HCT116 (cell line): Measurements from ENCODE around the gene RHOB. TPM values are rescaled to one million over a fixed set of nuclear protein-coding genes. Genes with fewer than 3 reads are reported as not detected.

Experiments used
- ATAC-seq: fragments of 200-7000 bp; cut with Tn5 transposase; 2 replicates; pipeline ENCODE4 v1.9.1; 2020; ENCODE audit warnings: mild to moderate bottlenecking, moderate library complexity
- BruUV-seq: library from RNA; stranded (reverse); fragments of 400-500 nt; replicated peaks from 2 replicates; lab custom pipeline; 2021; lab: Mats Ljungman, UMichigan
- CTCF ChIA-PET: fragments of 300-600 bp; sonication (Branson Sonifier 250); formaldehyde crosslinking; loops from one replicate; lab custom pipeline; 2021; ENCODE audit warnings: antibody characterized with exemption; lab: Charles Lee
- POLR2A ChIA-PET: fragments of 300-600, 350-600 bp; sonication (Branson Sonifier 250); formaldehyde crosslinking; loops from one replicate; lab custom pipeline; 2021; ENCODE audit warnings: antibody characterized with exemption; lab: Charles Lee
- RAD21 ChIA-PET, 2 experiments: fragments of 300-600 bp; sonication (Branson Sonifier 250); formaldehyde crosslinking; loops; one replicate each; lab custom pipeline; 2023; ENCODE audit warnings: low total read pairs in 2 of 2; ENCODE audit not compliant: uncharacterized antibody in 2 of 2, unreplicated experiment in 2 of 2, low non-redundant PET in 1 of 2; lab: Charles Lee
- DNase-seq: peaks from one replicate; pipeline ENCODE4 v3.0.0-alpha.2; 2010; ENCODE audit warnings: low read depth, low spot score
- H2AFZ ChIP-seq: fragments of 200-600 bp; shearing (Covaris generic), sonication (generic); 2 replicates; pipeline ENCODE4 v1.6.1; 2017; ENCODE audit warnings: low read depth, mixed run types, mixed read lengths, antibody characterized with exemption, low read length; ENCODE audit not compliant: poor library complexity, severe bottlenecking
- H3K27ac ChIP-seq: 2 replicates; pipeline ENCODE4 v1.5.1; 2012; ENCODE audit warnings: low read depth, low read length
- H3K27me3 ChIP-seq: fragments of 200-600 bp; sonication (generic); 2 replicates; pipeline ENCODE4 v1.6.1; 2016; ENCODE audit warnings: mixed run types, low read length, mixed read lengths; ENCODE audit not compliant: insufficient read depth
- H3K36me3 ChIP-seq, 2 experiments: fragments of 200-500 bp in 1 of 2; fragments of 200-600 bp in 1 of 2; sonication (Bioruptor generic) in 1 of 2; sonication (generic) in 1 of 2; 2 replicates each; pipeline versions ENCODE4 v1.5.1 to v1.6.1; 2014 to 2016; ENCODE audit warnings: low read length in 2 of 2, inconsistent platforms in 1 of 2, mixed read lengths in 1 of 2, mixed run types in 1 of 2; ENCODE audit not compliant: insufficient read depth in 2 of 2, control insufficient read depth in 1 of 2
- H3K4me1 ChIP-seq, 2 experiments: fragments of 200-600 bp in 1 of 2; sonication (generic) in 1 of 2; 2 replicates each; pipeline versions ENCODE4 v1.5.1 to v1.6.1; 2012 to 2017; ENCODE audit warnings: low read length in 2 of 2, inconsistent platforms in 1 of 2, mild to moderate bottlenecking in 1 of 2, mixed read lengths in 1 of 2, mixed run types in 1 of 2, moderate library complexity in 1 of 2; ENCODE audit not compliant: insufficient read depth in 2 of 2, control insufficient read depth in 1 of 2
- H3K4me2 ChIP-seq: fragments of 200-600 bp; sonication (generic); 2 replicates; pipeline ENCODE4 v1.6.1; 2017; ENCODE audit warnings: mixed run types, low read length, mixed read lengths
- H3K4me3 ChIP-seq, 2 experiments: fragments of 200-600 bp in 1 of 2; sonication (generic) in 1 of 2; replicated peaks in 1 of 2; 2 replicates each; pipeline ENCODE4 v1.5.1; 2011 to 2016; ENCODE audit warnings: low read length in 2 of 2, control low read depth in 1 of 2, low read depth in 1 of 2, mild to moderate bottlenecking in 1 of 2, mixed read lengths in 1 of 2, mixed run types in 1 of 2
- H3K79me2 ChIP-seq: fragments of 200-600 bp; sonication (generic); 2 replicates; pipeline ENCODE4 v1.6.1; 2017; ENCODE audit warnings: mild to moderate bottlenecking, mixed run types, low read length, moderate library complexity, mixed read lengths; ENCODE audit not compliant: insufficient read depth
- H3K9ac ChIP-seq: fragments of 200-600 bp; sonication (generic); 2 replicates; pipeline ENCODE4 v1.6.1; 2016; ENCODE audit warnings: low read length, mixed read lengths
- H3K9me2 ChIP-seq: fragments of 200-600 bp; sonication (generic), shearing (Covaris generic); 2 replicates; pipeline ENCODE4 v1.6.1; 2017; ENCODE audit warnings: mixed run types, mild to moderate bottlenecking, moderate library complexity; ENCODE audit not compliant: insufficient read depth
- H3K9me3 ChIP-seq, 2 experiments: fragments of 200-500 bp in 1 of 2; fragments of 200-600 bp in 1 of 2; sonication (Bioruptor generic) in 1 of 2; sonication (generic) in 1 of 2; 2 replicates each; pipeline ENCODE4 v1.6.1; 2014 to 2017; ENCODE audit warnings: low read length in 2 of 2, mixed read lengths in 2 of 2, inconsistent platforms in 1 of 2, low read depth in 1 of 2, mild to moderate bottlenecking in 1 of 2, mixed run types in 1 of 2, moderate library complexity in 1 of 2; ENCODE audit not compliant: control insufficient read depth in 1 of 2, insufficient read depth in 1 of 2
- H4K20me1 ChIP-seq: fragments of 200-600 bp; sonication (generic), shearing (Covaris generic); 2 replicates; pipeline ENCODE4 v1.6.1; 2017; ENCODE audit warnings: mixed run types, mild to moderate bottlenecking, moderate library complexity; ENCODE audit not compliant: insufficient read depth
- CBX3 ChIP-seq: IDR thresholded peaks from 2 replicates; pipeline ENCODE4 v1.6.1; 2012; ENCODE audit warnings: low read depth
- CEBPB ChIP-seq: IDR thresholded peaks from 2 replicates; pipeline ENCODE4 v1.6.1; 2012; ENCODE audit warnings: low read depth
- EGR1 ChIP-seq: IDR thresholded peaks from 2 replicates; pipeline ENCODE4 v1.6.1; 2012; ENCODE audit warnings: low read depth
- ELF1 ChIP-seq: IDR thresholded peaks from 2 replicates; pipeline ENCODE4 v1.6.1; 2012; ENCODE audit warnings: low read depth, borderline replicate concordance
- EZH2 ChIP-seq: fragments of 200-600 bp; sonication (generic); IDR thresholded peaks from 2 replicates; pipeline ENCODE4 v1.6.1; 2017; ENCODE audit warnings: antibody characterized with exemption, mixed run types
- EZH2phosphoT487 ChIP-seq: fragments of 200-600 bp; IDR thresholded peaks from 2 replicates; pipeline ENCODE4 v1.6.1; 2018; ENCODE audit warnings: antibody characterized with exemption, borderline replicate concordance
- JUND ChIP-seq: IDR thresholded peaks from 2 replicates; pipeline ENCODE4 v1.6.1; 2012
- POLR2A ChIP-seq: IDR thresholded peaks from 2 replicates; pipeline ENCODE4 v1.7.0; 2011; ENCODE audit warnings: borderline replicate concordance; ENCODE audit not compliant: insufficient read depth, insufficient read length; ENCODE audit errors: extremely low read depth
- POLR2AphosphoS5 ChIP-seq: IDR thresholded peaks from 2 replicates; pipeline ENCODE4 v1.6.1; 2011; ENCODE audit warnings: mild to moderate bottlenecking, low read depth, low read length, moderate library complexity
- RAD21 ChIP-seq: IDR thresholded peaks from 2 replicates; pipeline ENCODE4 v1.6.1; 2012; ENCODE audit warnings: low read depth, mild to moderate bottlenecking
- SIN3A ChIP-seq: IDR thresholded peaks from 2 replicates; pipeline ENCODE4 v1.6.1; 2012; ENCODE audit warnings: low read depth
- SP1 ChIP-seq: IDR thresholded peaks from 2 replicates; pipeline ENCODE4 v1.6.1; 2012; ENCODE audit warnings: low read depth
- ZFX ChIP-seq: fragments of 450-650 bp; IDR thresholded peaks from 2 replicates; pipeline ENCODE4 v1.6.1; 2017
- ZNF274 ChIP-seq: fragments of 200-500 bp; sonication (Bioruptor generic); IDR thresholded peaks from 2 replicates; pipeline ENCODE4 v1.6.1; 2014; ENCODE audit warnings: mild to moderate bottlenecking, low read depth, low read length, inconsistent platforms
- intact Hi-C: fragments of 100-400 bp; cut with micrococcal nuclease; formaldehyde crosslinking; loops from 2 replicates; pipeline ENCODE4 v1.10.0; 2022
- total RNA-seq: library from RNA; stranded (reverse); gene quantifications from one replicate; pipeline ENCODE4 v1.2.1, GENCODE V29; 2021; ENCODE audit not compliant: unreplicated experiment
- TF ChIP-seq, protein P1 (sequence below): IDR thresholded peaks from 2 replicates; pipeline ENCODE4 v1.6.1; 2012; ENCODE audit warnings: low read depth
- TF ChIP-seq, protein P2 (sequence below): IDR thresholded peaks from 2 replicates; pipeline ENCODE4 v1.6.1; 2012

The RHOB gene
- total RNA-seq, 1 experiment from 2014 or later: 72.9 TPM

DNA sequence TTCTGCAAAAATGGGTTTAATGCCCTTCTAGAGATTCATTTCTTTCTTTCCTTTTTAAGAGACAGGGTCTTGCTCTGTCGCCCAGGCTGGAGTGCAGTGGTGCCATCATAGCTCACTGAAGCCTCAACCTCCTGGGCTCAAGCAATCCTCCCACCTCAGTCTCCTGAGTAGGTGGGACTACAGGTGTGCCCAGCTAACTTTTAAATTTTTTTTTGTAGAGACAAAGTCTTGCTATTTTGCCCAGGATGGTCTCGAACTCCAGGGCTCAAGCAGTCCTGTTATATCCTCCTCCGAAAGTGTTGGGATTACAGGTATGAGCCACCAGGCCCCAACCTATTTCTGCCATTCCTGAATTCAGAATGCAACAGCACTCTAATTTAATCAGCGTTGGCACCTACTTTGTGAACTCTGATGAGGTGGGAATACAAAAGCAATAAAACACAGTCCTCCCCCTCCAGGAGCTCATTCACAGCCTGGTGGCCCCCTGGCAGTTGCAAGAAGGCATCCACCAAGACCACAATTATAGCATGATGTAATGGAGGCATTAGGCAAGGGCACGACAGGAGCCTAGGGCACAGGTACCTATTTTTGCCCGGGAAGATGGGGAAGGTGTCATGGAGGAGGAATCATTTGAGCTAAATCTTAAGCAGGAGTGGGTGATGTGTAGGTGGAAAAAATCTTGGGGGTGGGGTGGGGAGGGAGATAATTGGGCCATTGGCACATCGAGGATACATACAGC lies 5.1 kb downstream of the RHOB start:
- Histone ChIP-seq H3K4me2 (no peak overlapping the region), H3K9me3 (no peaks in the 10 kb centered on the region), H2AFZ (no peak overlapping the region), H3K4me3 (no peak overlapping the region), H3K36me3 (peaks cover 2 to 6% of the 10 kb centered on the region in 2 experiments; a peak in 1 of 4 replicates), H4K20me1 (no peaks in the 10 kb centered on the region), H3K4me1 (peaks cover 24 to 33% of the 10 kb centered on the region in 2 experiments), H3K79me2 (peaks cover 20% of the 10 kb centered on the region), H3K27ac (no peak overlapping the region), H3K9ac (no peak overlapping the region), H3K27me3 (no peaks in the 10 kb centered on the region), H3K9me2 (no peaks in the 10 kb centered on the region)
- DNase-seq (no peak), ATAC-seq (no peak)
- ChIA-PET POLR2A (interaction anchor here (0.9 to 1.5 kb wide), 2 partner anchors 8 to 10 kb away, joined by 3 read pairs; no protein-coding TSS in a partner anchor), RAD21 (no interaction called here), CTCF (interaction anchor here (1.0 to 2.4 kb wide), 6 partner anchors 56 to 191 kb away, joined by 3 to 6 read pairs (median 5); no protein-coding TSS in a partner anchor)
- no TSS peak for BruUV-seq
- intact Hi-C loops: no loop called here
- no peak for TF ChIP-seq JUND
- no peak for TF ChIP-seq EGR1
- no peak for TF ChIP-seq CEBPB
- TF ChIP-seq, protein P1, sequence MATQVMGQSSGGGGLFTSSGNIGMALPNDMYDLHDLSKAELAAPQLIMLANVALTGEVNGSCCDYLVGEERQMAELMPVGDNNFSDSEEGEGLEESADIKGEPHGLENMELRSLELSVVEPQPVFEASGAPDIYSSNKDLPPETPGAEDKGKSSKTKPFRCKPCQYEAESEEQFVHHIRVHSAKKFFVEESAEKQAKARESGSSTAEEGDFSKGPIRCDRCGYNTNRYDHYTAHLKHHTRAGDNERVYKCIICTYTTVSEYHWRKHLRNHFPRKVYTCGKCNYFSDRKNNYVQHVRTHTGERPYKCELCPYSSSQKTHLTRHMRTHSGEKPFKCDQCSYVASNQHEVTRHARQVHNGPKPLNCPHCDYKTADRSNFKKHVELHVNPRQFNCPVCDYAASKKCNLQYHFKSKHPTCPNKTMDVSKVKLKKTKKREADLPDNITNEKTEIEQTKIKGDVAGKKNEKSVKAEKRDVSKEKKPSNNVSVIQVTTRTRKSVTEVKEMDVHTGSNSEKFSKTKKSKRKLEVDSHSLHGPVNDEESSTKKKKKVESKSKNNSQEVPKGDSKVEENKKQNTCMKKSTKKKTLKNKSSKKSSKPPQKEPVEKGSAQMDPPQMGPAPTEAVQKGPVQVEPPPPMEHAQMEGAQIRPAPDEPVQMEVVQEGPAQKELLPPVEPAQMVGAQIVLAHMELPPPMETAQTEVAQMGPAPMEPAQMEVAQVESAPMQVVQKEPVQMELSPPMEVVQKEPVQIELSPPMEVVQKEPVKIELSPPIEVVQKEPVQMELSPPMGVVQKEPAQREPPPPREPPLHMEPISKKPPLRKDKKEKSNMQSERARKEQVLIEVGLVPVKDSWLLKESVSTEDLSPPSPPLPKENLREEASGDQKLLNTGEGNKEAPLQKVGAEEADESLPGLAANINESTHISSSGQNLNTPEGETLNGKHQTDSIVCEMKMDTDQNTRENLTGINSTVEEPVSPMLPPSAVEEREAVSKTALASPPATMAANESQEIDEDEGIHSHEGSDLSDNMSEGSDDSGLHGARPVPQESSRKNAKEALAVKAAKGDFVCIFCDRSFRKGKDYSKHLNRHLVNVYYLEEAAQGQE: no peak
- TF ChIP-seq EZH2: no peak
- no peak for TF ChIP-seq SP1
- no peak for TF ChIP-seq EZH2phosphoT487
- no peak for TF ChIP-seq POLR2A
- no peak for TF ChIP-seq ELF1
- TF ChIP-seq SIN3A: no peak
- no peak for TF ChIP-seq ZFX
- no peak for TF ChIP-seq CBX3
- no peak for TF ChIP-seq ZNF274
- TF ChIP-seq, protein P2, sequence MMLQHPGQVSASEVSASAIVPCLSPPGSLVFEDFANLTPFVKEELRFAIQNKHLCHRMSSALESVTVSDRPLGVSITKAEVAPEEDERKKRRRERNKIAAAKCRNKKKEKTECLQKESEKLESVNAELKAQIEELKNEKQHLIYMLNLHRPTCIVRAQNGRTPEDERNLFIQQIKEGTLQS: no peak
- TF ChIP-seq RAD21: no peak
- no peak for TF ChIP-seq POLR2AphosphoS5
